Activated naive CD4-positive, alpha-beta T cell treated with anti-CD3 and anti-CD28 coated beads, Interleukin-2, amount 50 U/mL, for 24 hours (primary cell): ENCODE results near the gene LAMA3.

Source experiments
- H3K27ac Mint-ChIP-seq: one replicate; pipeline ENCODE4 v1.8.0; 2021; ENCODE audit warnings: mild to moderate bottlenecking, mixed read lengths
- H3K27me3 Mint-ChIP-seq: one replicate; pipeline ENCODE4 v1.8.0; 2021; ENCODE audit warnings: mixed read lengths
- H3K36me3 Mint-ChIP-seq: one replicate; pipeline ENCODE4 v1.8.0; 2021; ENCODE audit warnings: mixed read lengths
- H3K4me1 Mint-ChIP-seq: one replicate; pipeline ENCODE4 v1.8.0; 2021; ENCODE audit warnings: mixed read lengths
- H3K4me3 Mint-ChIP-seq: one replicate; pipeline ENCODE4 v1.8.0; 2021; ENCODE audit warnings: mild to moderate bottlenecking, mixed read lengths
- H3K9me3 Mint-ChIP-seq: one replicate; pipeline ENCODE4 v1.8.0; 2021; ENCODE audit warnings: mixed read lengths

Gene LAMA3

DNA sequence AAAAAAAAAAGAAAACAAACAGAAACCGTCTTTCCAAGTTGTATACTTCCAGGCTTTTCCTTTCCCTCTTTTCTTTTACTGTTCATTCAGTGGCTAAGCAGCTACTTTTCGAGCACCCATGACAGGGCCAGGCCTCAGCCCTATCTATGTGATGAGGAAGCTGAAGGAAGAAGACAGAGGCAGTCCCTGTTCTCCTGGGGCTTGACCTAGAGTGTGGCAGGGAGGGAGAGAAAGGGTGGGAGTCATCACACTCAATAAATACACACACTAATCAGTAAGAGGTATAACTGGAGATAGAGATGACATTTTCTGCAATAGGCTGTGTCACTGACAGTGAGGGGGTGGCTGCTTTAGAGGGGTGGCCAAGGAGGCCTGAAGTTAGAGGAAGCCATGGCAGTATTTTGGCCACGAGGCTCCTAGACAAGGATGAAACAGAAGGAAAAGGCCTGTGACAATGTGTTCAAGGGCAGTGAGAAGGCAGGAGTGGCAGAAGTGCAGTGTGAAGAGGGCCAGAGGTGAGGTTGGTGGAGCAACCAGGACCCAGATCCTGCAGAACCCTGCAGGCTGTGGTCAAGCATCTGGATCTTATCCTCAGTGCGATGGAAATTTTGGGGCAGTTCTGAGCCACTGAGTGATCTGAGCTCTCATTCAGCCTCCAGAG lies 193.5 kb downstream of the LAMA3 start:
- Mint-ChIP-seq H3K4me1 (peaks cover 42% of the 10 kb centered on the region), H3K36me3 (no peaks in the 10 kb centered on the region), H3K27ac (peak overlapping the region; percentile 47), H3K4me3 (no peak overlapping the region), H3K27me3 (no peaks in the 10 kb centered on the region), H3K9me3 (no peaks in the 10 kb centered on the region)

DNA sequence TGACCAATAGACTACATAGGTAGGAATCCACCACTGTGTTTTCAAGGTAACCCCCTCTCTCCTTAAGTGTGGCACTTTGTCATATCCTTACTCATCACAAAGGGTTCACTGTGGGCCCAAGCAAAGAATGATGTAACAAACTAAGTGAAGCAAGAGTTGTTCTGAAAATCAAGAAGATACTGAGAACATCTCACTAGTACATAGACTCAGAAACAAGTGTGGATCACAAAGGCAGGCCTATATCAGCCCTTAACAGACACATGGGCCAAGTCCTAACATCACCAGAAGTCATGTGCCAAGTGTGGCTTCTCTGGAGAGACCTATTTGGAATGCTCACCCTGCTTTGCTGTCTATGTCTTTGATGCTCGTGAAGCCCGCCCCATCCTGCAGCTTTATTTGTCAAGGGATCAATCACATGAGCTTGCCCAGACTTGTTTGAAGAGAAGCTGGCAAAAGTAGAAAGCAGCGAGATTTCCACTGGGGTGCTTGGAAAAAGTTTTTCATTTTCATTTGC lies 194.1 kb downstream of the LAMA3 start:
- Mint-ChIP-seq H3K4me1 (peaks cover 42% of the 10 kb centered on the region), H3K27me3 (no peaks in the 10 kb centered on the region), H3K36me3 (no peaks in the 10 kb centered on the region), H3K9me3 (no peaks in the 10 kb centered on the region), H3K27ac (no peak overlapping the region), H3K4me3 (no peak overlapping the region)

DNA sequence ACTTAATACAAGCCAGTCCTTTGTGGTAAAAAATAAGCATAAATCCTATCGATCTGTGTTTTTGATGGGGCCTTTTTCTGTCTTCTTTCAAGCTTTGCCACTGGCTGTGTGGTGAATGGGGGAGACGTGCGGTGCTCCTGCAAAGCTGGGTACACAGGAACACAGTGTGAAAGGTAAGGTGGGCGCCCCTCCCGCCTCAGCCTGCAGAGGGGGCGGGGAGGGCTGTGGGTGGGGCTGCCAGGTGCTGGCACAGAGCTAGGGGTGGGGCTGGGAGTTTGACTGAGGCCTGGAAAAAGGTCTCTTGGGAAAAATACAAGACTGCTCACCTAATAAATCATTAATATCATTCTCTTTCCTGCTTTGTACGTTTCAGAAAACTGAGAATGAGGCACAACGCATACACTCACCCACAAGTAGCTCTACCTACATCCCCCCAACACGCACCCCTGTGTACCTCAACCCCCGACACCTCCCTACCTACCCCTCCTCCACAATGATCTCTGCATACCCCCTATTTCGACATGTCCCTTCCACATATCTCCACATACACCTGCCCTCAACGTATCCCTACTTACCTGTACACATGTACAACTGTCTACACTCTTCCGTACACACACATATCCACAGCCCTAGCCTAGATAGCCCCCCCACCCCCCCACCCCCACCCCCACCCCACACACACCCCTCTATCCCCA lies 195.6 kb downstream of the LAMA3 start:
- Mint-ChIP-seq H3K4me1 (peaks cover 42% of the 10 kb centered on the region), H3K36me3 (no peaks in the 10 kb centered on the region), H3K4me3 (no peak overlapping the region), H3K27me3 (no peaks in the 10 kb centered on the region), H3K27ac (no peak overlapping the region), H3K9me3 (no peaks in the 10 kb centered on the region)

DNA sequence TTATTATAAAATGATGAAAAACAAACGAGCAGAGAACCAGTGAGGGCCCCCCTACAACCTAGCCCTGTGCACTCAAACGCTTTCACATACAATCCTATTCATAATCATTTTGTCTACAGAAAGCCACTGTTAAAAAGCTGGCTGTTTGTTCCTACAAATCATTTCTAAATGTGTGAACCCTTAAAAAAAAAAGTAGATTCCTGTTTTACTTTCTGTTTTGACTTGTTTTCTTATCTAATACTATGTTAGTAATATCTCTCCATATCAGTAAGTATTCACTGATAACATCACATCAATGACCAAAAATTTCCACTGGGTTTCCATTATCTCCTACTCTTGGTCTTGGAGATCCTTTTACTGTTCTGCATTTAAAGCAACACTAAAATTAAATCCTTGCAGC lies 196.5 kb downstream of the LAMA3 start:
- Mint-ChIP-seq H3K36me3 (no peaks in the 10 kb centered on the region), H3K27ac (peak overlapping the region; percentile 30), H3K4me1 (peaks cover 42% of the 10 kb centered on the region), H3K9me3 (no peaks in the 10 kb centered on the region), H3K4me3 (peak overlapping the region; percentile 51), H3K27me3 (no peaks in the 10 kb centered on the region)

DNA sequence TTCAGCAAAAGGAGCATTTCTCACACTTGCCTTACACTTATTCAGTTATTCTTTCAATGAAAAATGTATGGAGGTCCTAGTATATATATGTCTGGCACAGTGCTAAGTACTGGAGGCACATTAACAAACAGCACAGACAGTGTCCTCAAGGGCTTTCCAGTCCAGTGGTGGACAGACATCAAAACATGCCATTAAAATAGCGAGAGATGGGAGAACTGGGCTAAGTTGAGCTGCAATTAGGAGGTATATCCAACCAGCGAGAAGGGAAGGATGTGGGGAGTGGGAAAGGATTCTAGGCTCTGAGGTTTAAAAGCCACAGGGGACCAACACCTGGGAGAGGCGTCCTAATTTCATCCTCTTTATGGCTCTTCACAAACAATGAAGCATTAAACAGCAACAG lies 197.8 kb downstream of the LAMA3 start:
- Mint-ChIP-seq H3K27ac (no peak overlapping the region), H3K27me3 (no peaks in the 10 kb centered on the region), H3K36me3 (no peaks in the 10 kb centered on the region), H3K4me1 (peaks cover 42% of the 10 kb centered on the region), H3K4me3 (no peak overlapping the region), H3K9me3 (no peaks in the 10 kb centered on the region)

DNA sequence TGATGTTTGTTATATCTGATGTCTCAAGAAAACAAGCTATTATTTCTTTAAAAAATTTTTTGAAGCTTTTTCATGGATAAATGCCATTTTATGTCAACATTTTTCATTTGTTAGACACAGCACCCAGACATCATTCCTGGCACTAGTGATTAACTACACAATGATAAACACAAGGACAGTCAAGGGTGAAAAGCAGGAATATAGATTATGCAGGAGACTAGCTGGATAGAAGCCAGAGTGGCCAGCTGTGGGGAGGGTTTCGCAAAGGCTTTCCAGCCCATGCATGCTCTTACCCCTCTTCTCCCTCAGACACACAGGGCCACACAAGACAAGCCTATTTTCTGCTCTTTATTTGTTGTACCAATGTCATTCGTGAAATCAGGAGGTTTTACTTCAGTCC lies 198.2 kb downstream of the LAMA3 start:
- Mint-ChIP-seq H3K27ac (no peak overlapping the region), H3K4me1 (peaks cover 42% of the 10 kb centered on the region), H3K36me3 (no peaks in the 10 kb centered on the region), H3K4me3 (no peak overlapping the region), H3K9me3 (no peaks in the 10 kb centered on the region), H3K27me3 (no peaks in the 10 kb centered on the region)

DNA sequence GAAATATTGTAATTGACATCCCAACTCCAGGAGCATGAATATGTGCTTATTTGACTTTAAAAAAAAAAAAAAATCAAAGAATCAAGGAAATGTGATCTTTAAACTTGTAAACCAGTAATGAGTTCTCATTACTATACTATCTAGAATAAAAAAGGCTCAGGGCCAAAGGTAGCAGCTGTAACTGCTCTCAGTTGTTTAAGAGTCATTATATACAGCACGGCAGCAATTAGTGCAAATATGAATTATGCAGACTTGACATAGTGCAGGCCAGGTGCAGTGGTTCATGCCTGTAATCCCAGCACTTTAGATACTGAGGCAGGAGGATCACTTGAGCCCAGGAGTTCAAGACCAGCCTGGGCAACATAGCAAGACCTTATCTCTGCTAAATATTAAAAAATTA lies 199.6 kb downstream of the LAMA3 start:
- H3K27me3 Mint-ChIP-seq: no peaks in the 10 kb centered on the region
- H3K36me3 Mint-ChIP-seq: no peaks in the 10 kb centered on the region
- peaks cover 30% of the 10 kb centered on the region for H3K4me1 Mint-ChIP-seq
- no peak overlapping the region for H3K4me3 Mint-ChIP-seq
- H3K27ac Mint-ChIP-seq: no peak overlapping the region
- no peaks in the 10 kb centered on the region for H3K9me3 Mint-ChIP-seq

DNA sequence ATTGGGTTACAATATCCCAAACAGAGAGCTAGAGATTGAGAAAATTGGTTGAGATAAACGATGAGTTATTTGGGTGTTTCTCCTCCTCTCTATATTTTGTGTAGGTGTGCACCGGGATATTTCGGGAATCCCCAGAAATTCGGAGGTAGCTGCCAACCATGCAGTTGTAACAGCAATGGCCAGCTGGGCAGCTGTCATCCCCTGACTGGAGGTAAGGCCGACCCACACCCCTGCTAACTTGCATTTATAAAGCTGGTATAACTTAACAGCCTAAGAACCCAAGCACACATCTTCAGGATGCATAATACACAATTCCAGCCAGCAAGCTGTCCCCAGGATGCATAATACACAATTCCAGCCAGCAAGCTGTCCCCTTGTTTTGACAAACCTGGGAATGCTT lies 200.7 kb downstream of the LAMA3 start:
- Mint-ChIP-seq H3K9me3 (no peaks in the 10 kb centered on the region), H3K36me3 (no peaks in the 10 kb centered on the region), H3K4me3 (no peak overlapping the region), H3K27me3 (no peaks in the 10 kb centered on the region), H3K27ac (no peak overlapping the region), H3K4me1 (peaks cover 21% of the 10 kb centered on the region)

DNA sequence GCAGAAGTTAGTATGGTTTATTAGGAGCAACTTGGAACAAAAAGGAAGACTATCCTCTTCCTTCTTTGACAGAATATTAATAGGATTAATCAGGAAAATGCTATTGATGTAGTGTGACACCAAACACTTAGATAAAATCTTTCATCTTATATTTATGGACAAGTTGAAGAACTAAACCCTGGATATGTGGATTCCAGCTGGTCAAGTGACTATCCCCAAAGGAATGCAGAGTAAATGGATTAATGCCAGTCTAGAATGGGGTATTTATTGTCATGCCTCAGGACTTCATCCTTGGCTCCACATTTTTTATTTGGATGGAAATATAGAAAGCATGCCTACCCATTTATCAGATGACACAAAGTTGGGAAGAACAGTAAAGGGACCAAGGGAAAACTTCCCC lies 201.3 kb downstream of the LAMA3 start:
- Mint-ChIP-seq H3K36me3 (no peaks in the 10 kb centered on the region), H3K4me3 (no peak overlapping the region), H3K9me3 (no peaks in the 10 kb centered on the region), H3K27ac (no peak overlapping the region), H3K27me3 (no peaks in the 10 kb centered on the region), H3K4me1 (peaks cover 14% of the 10 kb centered on the region)

DNA sequence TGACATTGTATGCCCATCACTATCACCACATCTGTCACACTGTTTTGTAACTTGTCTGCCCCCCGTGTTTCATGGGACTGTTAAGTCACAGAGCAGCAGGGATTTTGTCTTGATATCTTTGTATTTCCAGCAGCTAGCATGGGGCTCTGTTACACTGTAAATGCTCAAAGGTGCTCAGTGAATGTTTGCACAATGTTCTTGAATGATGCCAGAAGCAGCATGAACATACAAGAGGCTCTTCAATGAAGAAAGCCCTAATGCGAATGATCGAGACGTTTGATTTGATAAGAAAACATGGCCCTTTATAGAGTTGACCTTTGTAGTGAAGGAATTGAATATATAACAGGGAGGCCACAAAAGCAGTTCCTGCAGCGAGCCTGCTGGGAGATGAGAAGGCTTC lies 204.4 kb downstream of the LAMA3 start:
- no peaks in the 10 kb centered on the region for H3K4me1 Mint-ChIP-seq
- H3K27me3 Mint-ChIP-seq: no peaks in the 10 kb centered on the region
- H3K9me3 Mint-ChIP-seq: no peaks in the 10 kb centered on the region
- no peaks in the 10 kb centered on the region for H3K36me3 Mint-ChIP-seq
- no peak overlapping the region for H3K4me3 Mint-ChIP-seq
- no peak overlapping the region for H3K27ac Mint-ChIP-seq

DNA sequence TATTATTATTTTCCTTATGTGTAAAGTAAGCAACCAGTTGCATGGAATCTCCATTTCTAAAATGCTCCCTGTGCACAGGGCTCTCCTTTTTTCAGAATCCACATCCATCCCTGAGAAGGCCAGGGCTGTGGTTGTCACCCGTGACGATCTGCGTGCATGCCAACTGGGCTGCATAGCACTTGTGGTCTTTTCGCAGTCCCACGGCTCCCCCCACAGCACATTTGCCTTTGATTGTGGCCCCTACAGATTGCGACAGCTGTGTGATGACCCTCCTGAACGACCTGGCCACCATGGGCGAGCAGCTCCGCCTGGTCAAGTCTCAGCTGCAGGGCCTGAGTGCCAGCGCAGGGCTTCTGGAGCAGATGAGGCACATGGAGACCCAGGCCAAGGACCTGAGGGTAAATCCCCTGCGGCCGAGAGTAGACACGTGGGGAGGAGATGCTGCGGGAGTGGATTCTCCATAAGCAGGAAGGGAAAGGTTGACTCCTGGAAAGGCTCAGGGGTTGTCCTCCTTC lies 205.5 kb downstream of the LAMA3 start:
- H3K4me1 Mint-ChIP-seq: no peaks in the 10 kb centered on the region
- no peak overlapping the region for H3K27ac Mint-ChIP-seq

DNA sequence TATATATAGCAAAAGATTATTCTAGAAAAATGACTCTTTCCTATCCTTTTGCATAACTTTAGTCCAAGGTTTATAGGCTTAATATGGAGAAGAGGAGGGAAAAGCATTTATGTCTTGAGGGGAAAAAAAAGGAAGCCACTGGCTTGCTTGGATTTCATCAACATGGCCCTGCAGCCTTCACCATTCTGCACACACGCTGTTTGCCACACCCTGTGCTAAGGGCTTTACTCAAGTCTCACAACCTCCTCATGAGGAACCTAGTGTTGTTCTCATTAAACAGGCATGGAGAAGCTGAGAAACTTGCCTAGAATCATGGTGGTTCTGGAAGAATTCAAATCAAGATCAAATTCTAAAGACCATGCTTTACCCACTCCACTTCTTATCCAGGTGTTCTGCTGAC lies 208.0 kb downstream of the LAMA3 start:
- H3K27ac Mint-ChIP-seq: no peak overlapping the region
- no peaks in the 10 kb centered on the region for H3K9me3 Mint-ChIP-seq
- no peak overlapping the region for H3K4me3 Mint-ChIP-seq
- no peaks in the 10 kb centered on the region for H3K36me3 Mint-ChIP-seq
- peaks cover 6% of the 10 kb centered on the region for H3K4me1 Mint-ChIP-seq
- no peaks in the 10 kb centered on the region for H3K27me3 Mint-ChIP-seq

More for the DNA sequence above, 205.5 kb downstream of the LAMA3 start:
- H3K36me3 Mint-ChIP-seq: no peaks in the 10 kb centered on the region
- H3K9me3 Mint-ChIP-seq: no peaks in the 10 kb centered on the region
- H3K4me3 Mint-ChIP-seq: no peak overlapping the region
- H3K27me3 Mint-ChIP-seq: no peaks in the 10 kb centered on the region

DNA sequence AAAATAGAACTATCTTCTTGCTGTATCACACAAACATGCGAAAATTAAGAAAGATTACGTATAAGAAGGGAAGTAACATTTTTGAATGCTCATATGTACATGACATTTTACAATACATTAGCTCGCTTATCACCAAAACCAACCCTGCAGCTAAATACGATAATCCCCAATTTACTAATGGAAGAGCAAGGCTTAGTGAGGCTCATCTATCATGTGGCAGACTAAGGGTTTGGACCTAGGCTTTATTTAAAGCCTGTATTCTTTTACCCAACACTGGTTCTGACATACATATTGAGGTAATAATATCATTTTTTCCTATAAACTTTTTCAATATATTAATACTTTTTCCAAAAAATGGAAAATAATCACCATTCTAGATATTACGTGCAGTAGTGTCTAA lies 208.5 kb downstream of the LAMA3 start:
- Mint-ChIP-seq H3K36me3 (no peaks in the 10 kb centered on the region), H3K4me3 (no peak overlapping the region), H3K9me3 (no peaks in the 10 kb centered on the region), H3K27ac (no peak overlapping the region), H3K27me3 (no peaks in the 10 kb centered on the region), H3K4me1 (peaks cover 6% of the 10 kb centered on the region)

DNA sequence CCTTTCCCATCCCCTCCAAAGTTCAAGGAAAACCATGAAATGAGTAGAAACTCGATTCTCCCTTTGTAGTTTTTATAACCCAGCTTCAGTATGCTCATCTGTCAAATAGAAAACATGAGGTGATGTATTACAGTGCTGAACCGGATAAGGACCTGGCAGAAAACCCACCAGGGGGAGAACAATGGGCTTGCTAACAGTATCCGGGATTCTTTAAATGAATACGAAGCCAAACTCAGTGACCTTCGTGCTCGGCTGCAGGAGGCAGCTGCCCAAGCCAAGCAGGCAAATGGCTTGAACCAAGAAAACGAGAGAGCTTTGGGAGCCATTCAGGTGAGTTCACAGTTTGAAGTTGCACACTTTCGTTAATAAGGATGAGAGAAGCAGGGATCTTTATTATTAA lies 211.7 kb downstream of the LAMA3 start:
- Mint-ChIP-seq H3K27me3 (no peaks in the 10 kb centered on the region), H3K4me1 (peaks cover 6% of the 10 kb centered on the region), H3K36me3 (no peaks in the 10 kb centered on the region), H3K9me3 (no peaks in the 10 kb centered on the region), H3K4me3 (no peak overlapping the region), H3K27ac (no peak overlapping the region)

DNA sequence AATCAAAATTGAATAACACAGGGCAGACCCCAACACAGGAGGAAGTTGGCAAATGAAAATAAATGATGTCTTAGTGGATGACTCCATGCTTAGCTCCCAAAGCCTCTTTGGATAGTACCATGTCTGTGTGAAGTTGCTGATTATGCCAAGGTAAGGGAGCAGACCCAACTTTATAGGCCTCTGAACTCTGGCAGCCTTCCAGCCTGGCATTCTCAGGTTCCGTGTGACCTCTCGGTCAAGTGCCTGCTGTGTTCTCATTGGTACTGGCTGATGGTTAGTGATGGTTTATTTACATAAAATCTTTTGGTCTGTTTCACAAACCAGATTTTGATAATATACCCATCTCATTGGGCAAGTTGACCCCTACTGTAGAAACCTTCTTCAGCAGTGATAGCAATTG lies 213.1 kb downstream of the LAMA3 start:
- Mint-ChIP-seq H3K4me3 (no peak overlapping the region), H3K27me3 (no peaks in the 10 kb centered on the region), H3K4me1 (peaks cover 6% of the 10 kb centered on the region), H3K36me3 (no peaks in the 10 kb centered on the region), H3K27ac (no peak overlapping the region), H3K9me3 (no peaks in the 10 kb centered on the region)

DNA sequence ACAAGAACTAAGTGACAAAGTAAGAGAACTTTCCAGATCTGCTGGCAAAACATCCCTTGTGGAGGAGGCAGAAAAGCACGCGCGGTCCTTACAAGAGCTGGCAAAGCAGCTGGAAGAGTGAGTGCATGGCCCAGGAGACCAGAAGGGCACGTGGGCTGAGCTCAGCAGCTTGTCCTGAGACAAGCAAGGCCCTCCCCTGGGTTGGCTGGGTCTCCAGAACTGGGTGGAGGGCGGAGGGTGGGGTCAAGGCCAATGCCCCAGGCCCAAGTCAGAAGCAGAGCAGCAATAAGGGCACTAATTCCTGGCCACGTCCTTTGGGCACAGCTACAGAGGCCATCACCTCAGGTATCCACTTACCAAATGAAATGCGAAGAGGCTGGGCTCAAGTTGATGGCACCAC lies 214.7 kb downstream of the LAMA3 start:
- H3K4me3 Mint-ChIP-seq: no peak overlapping the region
- H3K27me3 Mint-ChIP-seq: no peaks in the 10 kb centered on the region
- H3K9me3 Mint-ChIP-seq: no peaks in the 10 kb centered on the region
- peaks cover 6% of the 10 kb centered on the region for H3K4me1 Mint-ChIP-seq
- no peak overlapping the region for H3K27ac Mint-ChIP-seq
- H3K36me3 Mint-ChIP-seq: no peaks in the 10 kb centered on the region
